ENCODE measurements around the gene APEX2. TPM values are rescaled to one million over a fixed set of nuclear protein-coding genes. Genes with fewer than 3 reads are reported as not detected.

The APEX2 gene
- total RNA-seq, 3 donors from 2014 or later (not counting 1 experiment from before 2014, with no cell fraction given): 11.5 to 13.3 (median 12.4) TPM

DNA sequence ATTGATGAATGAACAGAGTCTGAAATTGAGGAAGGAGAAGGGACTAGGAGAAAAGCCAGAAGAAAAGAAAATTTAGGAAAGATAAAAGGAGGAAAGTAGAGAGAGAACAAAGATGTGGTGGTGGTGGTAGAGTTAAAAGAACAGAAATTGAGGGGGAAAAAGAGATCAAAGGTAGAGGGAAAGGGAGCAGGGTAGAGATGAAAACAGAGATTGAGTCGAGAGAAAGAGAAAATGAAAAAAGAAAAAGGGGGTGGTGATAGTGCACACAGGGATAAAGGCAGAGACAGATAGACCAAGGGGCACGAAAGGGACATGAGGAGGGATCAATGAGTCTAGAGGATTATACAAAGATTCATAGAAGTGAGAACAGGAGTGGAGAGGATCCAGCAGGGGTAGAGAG lies 26.7 kb downstream of the APEX2 start:
- Mint-ChIP-seq H3K4me3 (no peak overlapping the region), H3K4me1 (no peaks in the 10 kb centered on the region), H3K27ac (no peak overlapping the region), H3K27me3 (ENCODE audit: low read depth in 2 of 2) (peaks cover 0 to 10% of the 10 kb centered on the region in 2 donors), H3K36me3 (no peaks in the 10 kb centered on the region), H3K9me3 (no peaks in the 10 kb centered on the region)
- intact Hi-C loops (cut with micrococcal nuclease): no loop called here
- ATAC-seq (no peak), DNase-seq (no peak)
- 74% methylated on average over 2 of the region's 2 CpGs for WGBS (ENCODE audit: insufficient coverage)
- Histone ChIP-seq H3K27me3 (ENCODE audit: control insufficient read depth, insufficient read depth, low read length) (no peaks in the 10 kb centered on the region), H3K36me3 (ENCODE audit: control insufficient read depth, insufficient read depth, low read length) (no peaks in the 10 kb centered on the region), H3K9me3 (ENCODE audit: control insufficient read depth, insufficient read depth, low read length) (no peaks in the 10 kb centered on the region), H3K4me3 (ENCODE audit: low read length) (no peak overlapping the region), H3K27ac (ENCODE audit: low read length) (no peak overlapping the region), H3K4me1 (ENCODE audit: control insufficient read depth, insufficient read depth, low read length) (no peaks in the 10 kb centered on the region)
- no peak for TF ChIP-seq CTCF (IDR thresholded peaks at IDR 0.05)

DNA sequence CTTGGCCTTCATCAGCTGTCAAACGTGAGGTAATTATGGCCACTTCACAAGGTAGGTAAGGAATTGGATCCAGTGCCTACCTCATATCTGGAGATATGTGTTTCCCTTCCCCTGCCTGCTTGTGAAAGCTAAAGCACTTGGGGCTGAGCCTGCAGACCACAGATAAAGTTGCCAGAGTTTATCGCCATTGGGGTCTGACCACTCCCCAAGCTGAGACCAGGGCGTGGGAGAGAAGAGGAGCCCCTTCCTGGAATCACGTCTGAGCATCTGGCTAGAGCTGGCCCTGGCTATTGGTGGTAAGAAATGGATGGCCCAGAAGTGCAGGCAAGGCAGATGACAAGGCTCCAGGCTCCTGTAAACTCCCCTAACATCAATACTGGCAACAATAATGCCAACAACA lies 27.9 kb downstream of the APEX2 start:
- ATAC-seq (no peak), DNase-seq (no peak)
- no peak for TF ChIP-seq CTCF (IDR thresholded peaks at IDR 0.05)
- WGBS (ENCODE audit: insufficient coverage): 80% methylated on average over 2 of the region's 4 CpGs
- no peak overlapping the region for H3K27ac ChIP-seq (ENCODE audit: low read length)
- H3K4me3 ChIP-seq (ENCODE audit: low read length): no peak overlapping the region
- H3K27me3 ChIP-seq (ENCODE audit: control insufficient read depth, insufficient read depth, low read length): no peaks in the 10 kb centered on the region
- no peaks in the 10 kb centered on the region for H3K4me1 ChIP-seq (ENCODE audit: control insufficient read depth, insufficient read depth, low read length)
- H3K36me3 ChIP-seq (ENCODE audit: control insufficient read depth, insufficient read depth, low read length): no peaks in the 10 kb centered on the region
- no peaks in the 10 kb centered on the region for H3K9me3 ChIP-seq (ENCODE audit: control insufficient read depth, insufficient read depth, low read length)
- Mint-ChIP-seq H3K4me3 (no peak overlapping the region), H3K27ac (no peak overlapping the region), H3K36me3 (no peaks in the 10 kb centered on the region), H3K4me1 (no peaks in the 10 kb centered on the region), H3K27me3 (ENCODE audit: low read depth in 2 of 2) (peaks cover 0 to 10% of the 10 kb centered on the region in 2 donors), H3K9me3 (no peaks in the 10 kb centered on the region)
- intact Hi-C loops (cut with micrococcal nuclease): no loop called here

GRCh38 chrX:55028611-55029010 lies 28.4 kb downstream of the APEX2 start:
- intact Hi-C loops (cut with micrococcal nuclease): no loop called here
- no peak overlapping the region for H3K4me3 ChIP-seq (ENCODE audit: low read length)
- TF ChIP-seq CTCF (IDR thresholded peaks at IDR 0.05): no peak
- H3K36me3 Mint-ChIP-seq: no peaks in the 10 kb centered on the region
- H3K9me3 ChIP-seq (ENCODE audit: control insufficient read depth, insufficient read depth, low read length): no peaks in the 10 kb centered on the region
- H3K27me3 ChIP-seq (ENCODE audit: control insufficient read depth, insufficient read depth, low read length): no peaks in the 10 kb centered on the region
- no peak overlapping the region for H3K27ac ChIP-seq (ENCODE audit: low read length)
- no peaks in the 10 kb centered on the region for H3K9me3 Mint-ChIP-seq
- DNase-seq (no peak), ATAC-seq (no peak)
- H3K4me1 Mint-ChIP-seq: no peaks in the 10 kb centered on the region
- peaks cover 3 to 10% of the 10 kb centered on the region in 2 donors for H3K27me3 Mint-ChIP-seq (ENCODE audit: low read depth in 2 of 2)
- no peaks in the 10 kb centered on the region for H3K36me3 ChIP-seq (ENCODE audit: control insufficient read depth, insufficient read depth, low read length)
- no peaks in the 10 kb centered on the region for H3K4me1 ChIP-seq (ENCODE audit: control insufficient read depth, insufficient read depth, low read length)
- no peak overlapping the region for H3K4me3 Mint-ChIP-seq
- H3K27ac Mint-ChIP-seq: no peak overlapping the region

DNA sequence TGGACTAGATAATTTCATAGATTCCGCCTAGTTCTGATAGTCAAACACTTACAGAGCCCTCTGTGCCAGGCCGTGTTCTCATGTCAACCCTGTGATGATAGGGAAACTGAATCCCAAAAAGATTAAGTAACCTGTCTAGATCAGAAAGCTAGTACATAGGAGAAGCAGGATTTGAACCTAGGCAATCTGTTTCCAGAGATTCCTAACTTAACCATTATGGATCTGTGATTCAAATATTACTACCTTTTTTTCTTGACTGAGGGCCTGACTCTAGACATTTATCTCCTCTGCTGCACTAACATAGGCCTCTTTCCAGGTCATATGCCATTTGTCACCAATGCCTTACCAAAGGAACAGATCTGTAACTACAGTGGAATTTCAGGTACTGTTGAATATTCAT lies 29.1 kb downstream of the APEX2 start:
- ATAC-seq (no peak), DNase-seq (no peak)
- WGBS (ENCODE audit: insufficient coverage): 100% methylated on average over 1 of the region's 2 CpGs
- no peaks in the 10 kb centered on the region for H3K9me3 Mint-ChIP-seq
- H3K27me3 ChIP-seq (ENCODE audit: control insufficient read depth, insufficient read depth, low read length): no peaks in the 10 kb centered on the region
- no peaks in the 10 kb centered on the region for H3K4me1 Mint-ChIP-seq
- H3K9me3 ChIP-seq (ENCODE audit: control insufficient read depth, insufficient read depth, low read length): no peaks in the 10 kb centered on the region
- intact Hi-C loops (cut with micrococcal nuclease): no loop called here
- no peak for TF ChIP-seq CTCF (IDR thresholded peaks at IDR 0.05)
- H3K36me3 ChIP-seq (ENCODE audit: control insufficient read depth, insufficient read depth, low read length): no peaks in the 10 kb centered on the region
- H3K4me3 Mint-ChIP-seq: no peak overlapping the region
- H3K27ac Mint-ChIP-seq: no peak overlapping the region
- no peaks in the 10 kb centered on the region for H3K4me1 ChIP-seq (ENCODE audit: control insufficient read depth, insufficient read depth, low read length)
- no peaks in the 10 kb centered on the region for H3K36me3 Mint-ChIP-seq
- no peak overlapping the region for H3K4me3 ChIP-seq (ENCODE audit: low read length)
- H3K27ac ChIP-seq (ENCODE audit: low read length): no peak overlapping the region
- peaks cover 3 to 10% of the 10 kb centered on the region in 2 donors for H3K27me3 Mint-ChIP-seq (ENCODE audit: low read depth in 2 of 2)

Measured in natural killer cell (primary cell).